H1 (cell line): ENCODE results near the gene GHRL. TPM values are rescaled to one million over a fixed set of nuclear protein-coding genes. Genes with fewer than 3 reads are reported as not detected.

Experiments
- BACH1 ChIP-seq: IDR thresholded peaks from 2 replicates; pipeline ENCODE4 v1.6.1; 2012; ENCODE audit warnings: low read length, improper control_type of control experiment
- CEBPB ChIP-seq: IDR thresholded peaks from 2 replicates; pipeline ENCODE4 v1.6.1; 2012; ENCODE audit warnings: low read depth, low read length
- CHD2 ChIP-seq: IDR thresholded peaks from 2 replicates; pipeline ENCODE4 v1.6.1; 2012; ENCODE audit warnings: low read length, improper control_type of control experiment
- EP300 ChIP-seq, 2 experiments: IDR thresholded peaks; 1 replicate in 1 of 2; 2 replicates in 1 of 2; pipeline ENCODE4 v1.6.1; 2011 to 2012; ENCODE audit warnings: low read depth in 2 of 2, low read length in 2 of 2, mild to moderate bottlenecking in 2 of 2, borderline replicate concordance in 1 of 2, inconsistent platforms in 1 of 2, moderate library complexity in 1 of 2
- GTF2F1 ChIP-seq: IDR thresholded peaks from 2 replicates; pipeline ENCODE4 v1.6.1; 2012; ENCODE audit warnings: low read depth, low read length, improper control_type of control experiment, borderline replicate concordance
- MAFK ChIP-seq: IDR thresholded peaks from 2 replicates; pipeline ENCODE4 v1.6.1; 2012; ENCODE audit warnings: low read depth, mild to moderate bottlenecking, improper control_type of control experiment, low read length
- POLR2A ChIP-seq, 2 experiments: IDR thresholded peaks; 1 replicate in 1 of 2; 2 replicates in 1 of 2; pipeline ENCODE4 v1.6.1; 2011; ENCODE audit warnings: low read depth in 2 of 2, low read length in 2 of 2, mild to moderate bottlenecking in 2 of 2; ENCODE audit errors: control extremely low read depth in 1 of 2
- RAD21 ChIP-seq, 2 experiments: IDR thresholded peaks in 1 of 2; conservative IDR thresholded peaks in 1 of 2; 2 replicates each; pipeline ENCODE4 v1.6.1; 2011; ENCODE audit warnings: low read depth in 2 of 2, low read length in 2 of 2, improper control_type of control experiment in 1 of 2, inconsistent platforms in 1 of 2, mild to moderate bottlenecking in 1 of 2, moderate library complexity in 1 of 2
- SIX5 ChIP-seq: IDR thresholded peaks from 2 replicates; pipeline ENCODE4 v1.6.1; 2011; ENCODE audit warnings: mild to moderate bottlenecking, low read depth, low read length
- polyA plus RNA-seq, 7 experiments: library from polyadenylated mRNA; depleted of rRNA in 3 of 7; stranded (reverse) in 5 of 7; unstranded in 2 of 7; fragments of >200 nt in 5 of 7; fragments of 200-250 nt in 2 of 7; gene quantifications; 1 replicate in 5 of 7; 2 replicates in 1 of 7; 4 replicates in 1 of 7; pipeline versions ENCODE4 v1.2.1 to v1.2.3, GENCODE V29; 2011 to 2013; ENCODE audit warnings: missing spikeins in 2 of 7, mixed read lengths in 2 of 7
- total RNA-seq: library from RNA; stranded (reverse); fragmentation: NEBNext Ultra II Directional; extraction: Animal tissue kit (Norgen Biotek cat#: 25700); gene quantifications from 2 replicates; pipeline ENCODE4 v1.2.1, GENCODE V29; 2021

GHRL gene
- total and polyA plus RNA-seq, 2 of the 8 experiments (the other 6 are each of a cell fraction or from before 2014, with no cell fraction given) = 0.32 to 0.35 TPM

DNA sequence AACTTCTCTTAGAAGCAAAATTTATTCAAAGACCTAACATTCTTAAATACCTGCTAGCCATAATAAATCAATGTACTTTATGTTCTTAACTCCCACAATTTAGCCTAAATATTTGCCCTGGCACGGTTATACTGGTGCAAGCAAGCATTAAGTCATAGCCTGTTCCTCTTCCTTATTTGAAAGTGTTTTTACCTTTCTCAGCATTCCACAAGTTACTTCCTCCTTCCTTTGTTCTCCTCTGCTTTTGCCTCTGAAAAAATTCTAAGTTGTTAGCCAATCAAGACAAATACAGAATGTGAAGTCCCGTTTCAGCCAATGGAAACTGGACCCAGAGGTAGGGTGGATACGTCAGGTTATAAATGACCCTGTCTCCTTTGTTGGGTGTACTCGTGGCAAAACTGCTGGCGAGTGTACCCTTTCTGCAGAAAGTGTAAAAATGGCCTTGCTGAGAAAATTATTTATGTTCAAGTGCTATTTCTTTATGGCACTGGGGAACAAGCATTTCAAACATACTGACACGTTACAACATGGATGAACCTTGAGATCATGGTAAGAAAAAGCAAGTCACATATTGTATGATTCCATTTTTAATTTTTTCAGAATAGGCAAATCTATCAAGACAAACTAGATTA is 47.5 kb downstream of the GHRL start (continued):
- TF ChIP-seq EP300 (IDR thresholded peaks at IDR 0.05; ENCODE audit: borderline replicate concordance in 1 of 2, low read depth in 2 of 2, low read length in 2 of 2) (no peak), POLR2A (IDR thresholded peaks at IDR 0.05; ENCODE audit: control extremely low read depth in 1 of 2, low read depth in 2 of 2, low read length in 2 of 2) (no peak), MAFK (no peak), CHD2 (no peak), SIX5 (no peak), RAD21 (IDR thresholded peaks at IDR 0.05 in 1 of 2, conservative IDR thresholded peaks at IDR 0.05 in 1 of 2; ENCODE audit: low read depth in 2 of 2, low read length in 2 of 2) (no peak), GTF2F1 (no peak), BACH1 (no peak), CEBPB (no peak)
